Measurements from ENCODE around the gene NAP1L4.

- TF ChIP-seq TCF12 (IDR thresholded peaks at IDR 0.05) (no peak), REST (IDR thresholded peaks at IDR 0.05; ENCODE audit: low read depth, low read length) (no peak), RCOR1 (IDR thresholded peaks at IDR 0.05; ENCODE audit: low read length) (no peak), YY1 (IDR thresholded peaks at IDR 0.05; ENCODE audit: low read depth) (no peak)
- TF ChIP-seq, protein P1, sequence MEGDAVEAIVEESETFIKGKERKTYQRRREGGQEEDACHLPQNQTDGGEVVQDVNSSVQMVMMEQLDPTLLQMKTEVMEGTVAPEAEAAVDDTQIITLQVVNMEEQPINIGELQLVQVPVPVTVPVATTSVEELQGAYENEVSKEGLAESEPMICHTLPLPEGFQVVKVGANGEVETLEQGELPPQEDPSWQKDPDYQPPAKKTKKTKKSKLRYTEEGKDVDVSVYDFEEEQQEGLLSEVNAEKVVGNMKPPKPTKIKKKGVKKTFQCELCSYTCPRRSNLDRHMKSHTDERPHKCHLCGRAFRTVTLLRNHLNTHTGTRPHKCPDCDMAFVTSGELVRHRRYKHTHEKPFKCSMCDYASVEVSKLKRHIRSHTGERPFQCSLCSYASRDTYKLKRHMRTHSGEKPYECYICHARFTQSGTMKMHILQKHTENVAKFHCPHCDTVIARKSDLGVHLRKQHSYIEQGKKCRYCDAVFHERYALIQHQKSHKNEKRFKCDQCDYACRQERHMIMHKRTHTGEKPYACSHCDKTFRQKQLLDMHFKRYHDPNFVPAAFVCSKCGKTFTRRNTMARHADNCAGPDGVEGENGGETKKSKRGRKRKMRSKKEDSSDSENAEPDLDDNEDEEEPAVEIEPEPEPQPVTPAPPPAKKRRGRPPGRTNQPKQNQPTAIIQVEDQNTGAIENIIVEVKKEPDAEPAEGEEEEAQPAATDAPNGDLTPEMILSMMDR (IDR thresholded peaks at IDR 0.05): no peak
- TF ChIP-seq, protein P2, sequence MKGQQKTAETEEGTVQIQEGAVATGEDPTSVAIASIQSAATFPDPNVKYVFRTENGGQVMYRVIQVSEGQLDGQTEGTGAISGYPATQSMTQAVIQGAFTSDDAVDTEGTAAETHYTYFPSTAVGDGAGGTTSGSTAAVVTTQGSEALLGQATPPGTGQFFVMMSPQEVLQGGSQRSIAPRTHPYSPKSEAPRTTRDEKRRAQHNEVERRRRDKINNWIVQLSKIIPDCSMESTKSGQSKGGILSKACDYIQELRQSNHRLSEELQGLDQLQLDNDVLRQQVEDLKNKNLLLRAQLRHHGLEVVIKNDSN (IDR thresholded peaks at IDR 0.05; ENCODE audit: borderline replicate concordance, low read depth): no peak
- TF ChIP-seq, protein P3, sequence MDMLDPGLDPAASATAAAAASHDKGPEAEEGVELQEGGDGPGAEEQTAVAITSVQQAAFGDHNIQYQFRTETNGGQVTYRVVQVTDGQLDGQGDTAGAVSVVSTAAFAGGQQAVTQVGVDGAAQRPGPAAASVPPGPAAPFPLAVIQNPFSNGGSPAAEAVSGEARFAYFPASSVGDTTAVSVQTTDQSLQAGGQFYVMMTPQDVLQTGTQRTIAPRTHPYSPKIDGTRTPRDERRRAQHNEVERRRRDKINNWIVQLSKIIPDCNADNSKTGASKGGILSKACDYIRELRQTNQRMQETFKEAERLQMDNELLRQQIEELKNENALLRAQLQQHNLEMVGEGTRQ (IDR thresholded peaks at IDR 0.05; ENCODE audit: borderline replicate concordance, low read depth, low read length): no peak
Measured at GRCh38 chr11:2942447-2942846, 49.7 kb downstream of the NAP1L4 start.

All from SK-N-SH (cell line).